Measurements from ENCODE around the gene OPA3.

OPA3 gene

GRCh38 chr19:45597425-45598111 is 13.0 kb upstream of the OPA3 start:
- DNase-seq = no peak

- DNase-seq = no peak
Measured at GRCh38 chr19:45595814-45596213, 11.2 kb upstream of the OPA3 start.

- DNase-seq = no peak
Measured at GRCh38 chr19:45593520-45593919, 8.9 kb upstream of the OPA3 start.

GRCh38 chr19:45592366-45592765 is 7.8 kb upstream of the OPA3 start:
- no peak for DNase-seq

- no peak for DNase-seq
Measured at GRCh38 chr19:45591638-45592005, 7.0 kb upstream of the OPA3 start.

GRCh38 chr19:45591004-45591637 is 6.5 kb upstream of the OPA3 start:
- peak; percentile 71 to 82 for DNase-seq

- DNase-seq = no peak
Measured at GRCh38 chr19:45590300-45591003, 5.8 kb upstream of the OPA3 start.

- DNase-seq = no peak
Measured at GRCh38 chr19:45589768-45590167, 5.2 kb upstream of the OPA3 start.

GRCh38 chr19:45587873-45588272 is 3.3 kb upstream of the OPA3 start:
- DNase-seq = no peak

GRCh38 chr19:45585158-45585577 is 566 bp upstream of the OPA3 start:
- DNase-seq = no peak

GRCh38 chr19:45581576-45581975 is 3.0 kb downstream of the OPA3 start:
- DNase-seq = no peak

- no peak for DNase-seq
Measured at GRCh38 chr19:45578861-45579260, 5.7 kb downstream of the OPA3 start.

- no peak for DNase-seq
Measured at GRCh38 chr19:45577111-45577905, 7.3 kb downstream of the OPA3 start.

GRCh38 chr19:45576682-45577081 is 7.9 kb downstream of the OPA3 start:
- DNase-seq = no peak

- no peak for DNase-seq
Measured at GRCh38 chr19:45575216-45575615, 9.4 kb downstream of the OPA3 start.

GRCh38 chr19:45574526-45574925 is 10.1 kb downstream of the OPA3 start:
- no peak for DNase-seq

- no peak for DNase-seq
Measured at GRCh38 chr19:45571457-45572220, 13.0 kb downstream of the OPA3 start.

- DNase-seq = no peak
Measured at GRCh38 chr19:45569619-45570421, 14.8 kb downstream of the OPA3 start.

- no peak for DNase-seq
Measured at GRCh38 chr19:45568732-45569131, 15.9 kb downstream of the OPA3 start.

GRCh38 chr19:45567609-45568008 is 17.0 kb downstream of the OPA3 start:
- DNase-seq = no peak

- no peak for DNase-seq
Measured at GRCh38 chr19:45564131-45564780, 20.3 kb downstream of the OPA3 start.

Data from NCI-H1930 (cell line).